CD4-positive, alpha-beta T cell treated with Interleukin-4 for 1 hour (primary cell): ENCODE data around the gene UBASH3B.

ENCODE experiments used
- DNase-seq, 2 donors: peaks; one replicate each; pipeline ENCODE4 v3.0.0-alpha.2; 2020 to 2022

Gene UBASH3B

DNA sequence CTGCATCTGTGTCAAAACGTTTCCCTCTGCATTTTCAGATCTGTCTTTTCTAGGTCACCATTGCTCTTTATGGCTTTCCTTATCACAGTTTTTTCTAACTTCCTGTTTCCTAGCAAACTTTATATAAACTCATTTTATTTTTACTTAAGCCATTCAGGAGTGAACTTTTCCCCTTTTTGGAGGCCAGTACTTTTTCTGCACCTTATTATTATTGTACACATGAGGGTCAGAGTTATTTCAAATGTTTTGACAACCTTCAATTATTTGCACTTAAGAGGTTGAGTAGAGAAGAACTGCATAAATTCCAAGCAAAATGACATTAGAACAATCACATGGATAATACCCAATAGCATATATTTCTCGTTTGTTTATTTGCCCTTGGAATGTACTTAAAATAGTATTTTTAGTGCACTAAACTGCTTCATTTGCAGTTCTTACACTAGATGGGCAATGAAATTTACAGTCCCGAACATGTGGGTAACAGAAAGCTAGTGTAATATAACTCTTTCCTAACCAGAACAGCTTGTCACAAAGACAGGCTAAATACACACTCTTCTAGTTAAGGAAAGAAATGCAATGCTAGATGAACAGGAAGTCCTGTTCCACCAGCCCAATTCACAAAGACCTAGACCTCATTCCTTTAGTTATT lies 79.5 kb downstream of the UBASH3B start:
- DNase-seq, result no peak

GRCh38 chr11:122737951-122738693 lies 82.6 kb downstream of the UBASH3B start:
- no peak for DNase-seq

DNA sequence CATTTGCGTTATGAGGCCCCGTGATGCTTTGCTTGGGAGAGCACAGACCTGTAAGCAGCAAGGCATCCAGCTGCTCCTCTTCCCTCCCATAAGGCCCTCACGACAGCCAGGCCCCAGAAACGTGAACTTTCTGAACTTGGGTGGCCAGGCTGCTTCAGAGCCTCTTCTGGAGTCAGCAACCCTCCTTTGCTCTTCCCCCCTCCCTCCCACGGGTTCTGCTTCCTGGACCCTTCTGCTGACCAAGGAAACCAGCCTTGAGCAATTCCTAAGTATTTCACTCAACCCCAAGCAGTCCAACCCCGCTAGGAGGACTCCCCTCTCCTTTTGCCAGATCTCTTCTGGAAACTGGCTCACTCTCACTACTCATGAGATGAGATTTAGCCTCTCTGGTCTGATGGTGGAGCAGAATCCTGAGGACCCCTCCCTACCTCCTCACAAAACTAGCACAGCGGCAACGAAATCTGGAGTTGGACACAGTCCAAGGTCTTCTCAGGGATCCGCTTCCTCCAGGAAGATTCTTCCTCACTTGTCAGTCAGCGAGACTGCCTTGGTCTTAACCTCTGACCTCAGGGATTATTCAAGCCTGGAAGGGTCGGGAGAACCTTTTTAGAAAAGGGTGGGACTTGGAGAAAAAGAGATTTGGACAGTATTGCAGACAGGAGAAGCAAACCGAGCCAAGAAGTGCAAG lies 86.2 kb downstream of the UBASH3B start:
- DNase-seq, result no peak

DNA sequence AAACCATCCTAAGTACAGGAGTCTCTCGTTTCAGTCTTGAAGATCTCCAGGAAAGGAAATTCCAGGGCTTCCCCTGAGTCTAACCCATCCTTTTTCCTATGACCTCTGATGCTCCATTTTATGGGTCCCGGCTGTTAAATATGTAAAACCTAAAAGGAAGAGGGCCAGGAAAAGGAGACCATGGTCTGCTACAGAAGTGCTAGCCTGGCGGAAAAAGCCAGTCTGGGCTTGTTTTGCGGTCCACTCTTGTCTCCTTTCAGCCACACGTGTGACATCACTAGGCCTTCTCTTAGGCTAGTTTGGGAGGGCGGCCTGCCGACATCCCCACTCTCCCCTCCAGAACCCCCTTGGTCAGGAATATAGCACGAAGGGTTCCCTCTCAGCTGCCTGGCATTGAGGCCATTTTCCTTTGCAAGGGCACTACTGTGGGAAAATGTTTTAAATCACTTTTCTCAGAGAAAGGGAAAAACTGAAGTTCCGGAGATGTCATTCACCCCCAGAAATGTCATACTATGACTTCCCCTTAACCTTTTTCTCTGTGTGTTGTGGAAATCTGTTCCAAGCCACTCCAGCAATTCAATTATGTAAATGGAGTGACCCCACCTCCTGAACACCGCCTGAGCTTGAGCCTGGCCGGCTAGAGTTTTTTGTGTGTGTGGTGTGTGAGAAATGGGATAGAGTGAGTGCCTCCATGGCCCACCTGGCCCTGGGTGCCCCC lies 86.9 kb downstream of the UBASH3B start:
- no peak for DNase-seq

DNA sequence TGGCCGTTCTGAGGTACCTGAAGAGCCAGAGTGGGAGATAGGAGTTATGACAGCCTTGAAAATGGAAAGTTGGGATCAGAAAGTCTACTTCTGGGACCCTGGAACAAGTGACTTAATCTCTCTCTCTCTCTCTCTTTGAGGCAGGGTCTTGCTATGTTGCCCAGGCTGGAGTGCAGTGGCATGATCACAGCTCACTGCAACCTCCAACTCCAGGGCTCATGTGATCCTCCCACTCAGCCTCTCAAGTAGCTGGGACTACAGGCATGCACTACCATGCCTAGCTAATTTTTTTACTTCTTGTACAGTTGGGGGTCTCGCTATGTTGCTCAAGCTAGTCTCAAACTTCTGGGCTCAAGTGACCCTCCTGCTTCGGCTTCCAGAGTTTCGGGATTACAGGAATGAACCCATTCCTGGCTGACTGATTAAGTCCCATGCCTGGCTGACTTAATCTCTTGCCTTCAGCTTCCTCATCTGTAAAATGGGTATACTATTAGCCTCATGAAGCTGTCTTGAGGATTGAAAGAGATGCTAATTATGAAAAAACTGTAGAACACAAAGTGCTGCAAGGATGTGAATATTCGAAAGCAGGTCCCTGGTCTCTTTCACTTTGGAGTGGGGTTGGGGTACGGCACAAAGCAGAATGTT lies 87.7 kb downstream of the UBASH3B start:
- no peak for DNase-seq

- peak; percentile 75 to 81 for DNase-seq
These were observed 88.4 kb downstream of the UBASH3B start for GRCh38 chr11:122743949-122744348.

- no peak for DNase-seq
These were observed 88.8 kb downstream of the UBASH3B start for GRCh38 chr11:122744357-122744756.

DNA sequence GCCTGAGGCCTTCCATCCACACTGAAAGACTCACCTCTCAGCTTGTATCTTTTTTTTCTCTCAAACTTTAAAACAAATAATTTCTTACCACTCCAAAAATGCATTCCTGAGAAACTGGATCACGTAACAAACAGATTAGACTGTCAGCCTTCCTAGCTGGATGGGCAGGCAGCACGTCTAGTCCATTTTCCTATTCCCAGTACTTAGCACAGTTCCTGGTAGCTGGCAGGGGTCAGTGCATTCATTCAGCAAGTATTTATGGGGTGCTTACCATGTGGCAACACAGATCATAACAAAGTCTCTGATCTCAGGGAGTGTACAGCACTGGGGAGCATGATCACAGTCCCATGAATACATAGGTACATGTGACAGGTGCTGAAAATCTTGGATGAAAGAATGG lies 89.6 kb downstream of the UBASH3B start:
- no peak for DNase-seq

GRCh38 chr11:122746050-122746478 lies 90.5 kb downstream of the UBASH3B start:
- peak; percentile 76 to 82 for DNase-seq

- DNase-seq, result no peak
These were observed 91.2 kb downstream of the UBASH3B start for GRCh38 chr11:122746611-122747244.

GRCh38 chr11:122747351-122747781 lies 91.8 kb downstream of the UBASH3B start:
- DNase-seq, result no peak

DNA sequence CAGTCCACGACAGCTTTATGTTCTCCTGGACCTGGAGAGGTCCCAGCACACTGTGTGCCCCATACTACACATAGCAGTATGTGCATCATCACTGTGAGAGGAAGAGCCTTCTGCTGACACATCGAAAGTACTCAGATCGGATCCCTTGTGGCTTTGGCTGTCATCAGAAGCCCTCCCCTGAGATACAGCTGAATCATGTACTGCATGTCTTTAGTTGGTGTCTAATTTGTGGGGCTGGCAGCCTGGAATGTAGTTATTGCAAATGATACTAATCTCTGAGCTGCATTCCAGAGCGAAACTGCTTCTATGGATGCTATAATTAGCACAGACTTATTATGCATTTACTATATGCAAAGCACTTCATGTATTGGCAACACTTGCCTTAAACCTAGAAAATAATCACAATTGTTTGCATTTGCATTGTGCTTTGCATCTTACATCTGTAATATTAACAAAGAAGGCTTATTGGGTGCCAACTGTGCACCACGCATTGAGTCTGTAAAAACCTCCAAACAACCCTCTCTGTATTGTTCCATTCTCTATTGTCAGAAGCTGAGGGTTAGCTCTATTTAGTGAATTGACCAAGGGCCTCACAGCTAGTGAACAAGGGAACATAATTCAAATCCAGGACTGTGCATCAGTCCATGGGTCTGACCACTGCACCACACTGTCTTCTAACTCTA lies 93.6 kb downstream of the UBASH3B start:
- DNase-seq, result peak; percentile 61

- DNase-seq, result no peak
These were observed 94.5 kb downstream of the UBASH3B start for GRCh38 chr11:122750049-122750448.

DNA sequence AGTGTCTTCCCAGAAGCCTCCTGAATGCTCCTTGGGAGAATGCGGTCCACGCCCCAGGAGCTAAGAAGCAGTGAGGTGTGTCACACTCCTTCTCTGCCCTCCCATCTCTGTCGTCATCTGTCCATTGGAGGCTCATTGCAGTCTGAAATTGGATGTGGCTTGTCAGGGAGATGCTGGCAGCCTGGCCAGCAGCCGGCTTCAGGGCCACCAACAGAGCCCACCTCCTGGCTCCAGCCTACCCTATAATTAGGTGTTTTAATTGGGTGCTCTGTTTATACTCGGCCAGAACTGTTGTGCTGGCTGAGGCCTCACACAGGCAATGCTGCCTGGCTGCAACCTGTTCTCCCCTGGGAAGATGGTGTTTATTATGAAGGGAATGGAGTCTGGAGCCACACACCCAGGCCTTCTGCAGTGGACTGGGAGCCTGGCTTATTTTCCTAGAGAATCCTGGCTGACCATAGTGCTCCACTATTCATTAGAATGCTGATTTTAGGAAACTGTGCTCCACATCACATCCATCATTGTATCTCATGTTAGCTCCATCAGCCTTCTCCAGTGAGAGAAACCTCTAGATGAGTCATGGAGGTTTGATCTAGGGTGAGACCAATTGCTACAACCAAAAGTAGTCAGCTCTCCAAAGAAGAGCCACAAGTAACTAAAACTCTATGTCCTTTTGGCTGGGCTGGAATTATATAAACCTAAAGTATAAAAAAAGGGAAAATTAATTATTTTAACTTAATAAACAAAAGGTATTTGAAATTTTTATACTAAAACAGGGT lies 96.0 kb downstream of the UBASH3B start:
- no peak for DNase-seq

GRCh38 chr11:122754028-122754427 lies 98.5 kb downstream of the UBASH3B start:
- no peak for DNase-seq

DNA sequence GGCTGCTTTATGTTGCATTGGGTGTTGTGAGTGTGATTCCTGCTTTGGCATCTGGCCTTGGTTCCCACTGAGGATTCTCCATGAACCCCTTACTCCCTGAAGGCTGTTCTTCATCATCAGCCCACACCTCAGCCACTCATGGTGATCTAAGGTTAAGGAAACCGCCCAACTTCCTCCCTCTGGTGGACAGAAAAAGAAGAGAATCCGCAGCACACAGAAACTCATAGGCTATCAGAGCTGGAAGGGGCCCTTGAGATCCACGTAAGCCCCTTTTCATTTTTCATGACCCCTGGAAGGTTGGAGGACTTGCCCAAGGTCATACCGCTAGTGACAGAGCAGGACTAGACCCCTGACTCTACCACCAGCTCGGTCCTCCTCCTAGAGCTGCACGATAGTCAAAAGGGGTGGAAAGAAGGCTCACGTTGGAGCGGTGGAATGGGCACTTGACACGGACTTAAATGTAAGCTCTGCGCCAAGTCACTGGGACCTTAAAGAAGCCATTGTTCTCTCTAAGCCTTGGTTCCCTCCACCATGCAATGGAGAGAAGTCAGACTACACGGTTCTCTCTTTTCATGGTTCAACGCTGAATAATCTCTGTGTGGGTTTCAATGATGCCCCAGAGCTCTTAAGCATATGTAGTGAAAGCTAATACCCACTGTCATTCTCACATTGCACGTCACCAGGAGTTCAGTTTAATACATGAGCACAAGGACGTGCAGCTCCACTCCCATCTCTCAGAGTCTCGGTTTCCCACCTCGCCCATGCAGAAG lies 99.2 kb downstream of the UBASH3B start:
- DNase-seq, result peak; percentile 54 to 66

DNA sequence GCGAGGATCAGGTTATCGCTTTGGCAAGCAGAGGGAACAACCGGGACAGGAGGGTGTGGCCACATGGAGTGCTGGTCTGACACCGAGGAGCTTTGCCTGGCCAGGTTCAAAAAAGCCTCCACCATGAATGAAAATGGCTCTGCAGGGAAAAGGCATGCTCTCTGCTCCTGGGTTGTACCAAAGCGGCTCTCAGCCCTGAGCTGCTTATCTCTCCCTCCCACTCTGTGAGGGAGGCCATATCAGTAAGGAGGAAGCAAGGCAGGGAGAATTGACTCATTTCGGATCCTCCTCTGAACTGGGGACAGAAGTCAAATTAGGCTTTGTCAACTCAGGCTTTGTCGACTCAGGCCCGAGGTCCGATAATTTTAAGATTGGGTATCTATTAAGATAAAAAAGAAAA lies 99.9 kb downstream of the UBASH3B start:
- DNase-seq, result no peak

GRCh38 chr11:122755941-122756340 lies 100.4 kb downstream of the UBASH3B start:
- DNase-seq, result no peak

GRCh38 chr11:122756417-122756816 lies 100.9 kb downstream of the UBASH3B start:
- peak; percentile 67 to 81 for DNase-seq

DNA sequence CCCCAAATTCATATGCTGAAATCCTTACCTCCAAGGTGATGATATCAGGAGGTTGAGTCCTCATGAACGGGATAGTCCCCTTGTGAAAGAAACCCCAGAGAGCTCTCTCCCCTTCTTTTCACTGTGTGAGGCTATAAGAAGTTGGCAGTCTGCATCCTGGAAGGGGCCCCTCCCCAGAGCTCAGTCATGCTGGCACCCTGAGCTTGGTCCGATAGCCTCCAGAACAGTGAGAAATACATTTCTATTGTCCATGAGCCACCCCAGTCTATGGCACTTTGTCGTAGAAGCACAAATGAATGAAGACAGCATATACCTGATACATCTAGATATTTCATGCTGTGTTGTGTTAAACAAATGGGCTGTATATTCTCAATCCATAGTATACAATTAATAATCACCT lies 101.7 kb downstream of the UBASH3B start:
- no peak for DNase-seq
